ENCODE measurements around the gene BMAL2.

DNA sequence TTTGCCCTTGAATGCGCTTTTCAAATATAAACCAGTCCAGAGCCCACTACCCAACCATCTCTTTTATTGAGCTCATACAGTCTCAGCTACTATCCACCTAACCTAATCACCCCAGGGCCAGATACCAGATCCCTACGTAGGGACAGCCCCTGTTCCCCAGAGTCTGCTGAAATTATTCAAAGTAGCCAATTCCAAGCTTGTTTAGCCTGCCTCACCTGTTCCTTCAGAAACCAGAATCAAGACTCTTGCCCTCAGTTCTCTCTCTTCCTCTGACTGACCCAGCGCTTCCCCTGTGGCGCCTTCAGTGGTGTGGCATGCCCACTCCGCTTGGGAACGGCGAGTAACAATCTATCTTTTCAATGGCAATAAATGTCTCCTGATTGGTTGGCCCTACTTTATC, 18.8 kb downstream of the BMAL2 start:
- TF ChIP-seq, protein P1, sequence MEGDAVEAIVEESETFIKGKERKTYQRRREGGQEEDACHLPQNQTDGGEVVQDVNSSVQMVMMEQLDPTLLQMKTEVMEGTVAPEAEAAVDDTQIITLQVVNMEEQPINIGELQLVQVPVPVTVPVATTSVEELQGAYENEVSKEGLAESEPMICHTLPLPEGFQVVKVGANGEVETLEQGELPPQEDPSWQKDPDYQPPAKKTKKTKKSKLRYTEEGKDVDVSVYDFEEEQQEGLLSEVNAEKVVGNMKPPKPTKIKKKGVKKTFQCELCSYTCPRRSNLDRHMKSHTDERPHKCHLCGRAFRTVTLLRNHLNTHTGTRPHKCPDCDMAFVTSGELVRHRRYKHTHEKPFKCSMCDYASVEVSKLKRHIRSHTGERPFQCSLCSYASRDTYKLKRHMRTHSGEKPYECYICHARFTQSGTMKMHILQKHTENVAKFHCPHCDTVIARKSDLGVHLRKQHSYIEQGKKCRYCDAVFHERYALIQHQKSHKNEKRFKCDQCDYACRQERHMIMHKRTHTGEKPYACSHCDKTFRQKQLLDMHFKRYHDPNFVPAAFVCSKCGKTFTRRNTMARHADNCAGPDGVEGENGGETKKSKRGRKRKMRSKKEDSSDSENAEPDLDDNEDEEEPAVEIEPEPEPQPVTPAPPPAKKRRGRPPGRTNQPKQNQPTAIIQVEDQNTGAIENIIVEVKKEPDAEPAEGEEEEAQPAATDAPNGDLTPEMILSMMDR (conservative IDR thresholded peaks at IDR 0.05 in 1 of 2, IDR thresholded peaks at IDR 0.05 in 1 of 2; ENCODE audit: low read depth in 1 of 2, low read length in 2 of 2), result no peak
- no peak for TF ChIP-seq EZH2 (IDR thresholded peaks at IDR 0.05; ENCODE audit: low read length, missing control alignments)

Measured in fibroblast of lung (primary cell).